ENCODE measurements around the gene TSPAN33.
"Not testable (repeated sequence)": the region's sequence is repeated elsewhere in the genome, so short reads cannot be mapped to it uniquely, and the experiment has no call there.

Gene TSPAN33

GRCh38 chr7:129144095-129144833 is at the start of gene TSPAN33:
TSPAN33 (plus strand) TSS chr7:129144707; CDS start chr7:129144981, 274 bp downstream.
- DNase-seq (ENCODE audit: low read depth in 2 of 2): peak; percentile 30 to 35

- DNase-seq (ENCODE audit: low read depth in 2 of 2): no peak
Measured at GRCh38 chr7:129095258-129095657, 49.2 kb upstream of the TSPAN33 start.

GRCh38 chr7:129098409-129099084 is 46.0 kb upstream of the TSPAN33 start:
- no peak for DNase-seq (ENCODE audit: low read depth in 2 of 2)

GRCh38 chr7:129100827-129101166 is 43.7 kb upstream of the TSPAN33 start:
- no peak for DNase-seq (ENCODE audit: low read depth in 2 of 2)

GRCh38 chr7:129101746-129102145 is 42.8 kb upstream of the TSPAN33 start:
- no peak for DNase-seq (ENCODE audit: low read depth in 2 of 2)

DNA sequence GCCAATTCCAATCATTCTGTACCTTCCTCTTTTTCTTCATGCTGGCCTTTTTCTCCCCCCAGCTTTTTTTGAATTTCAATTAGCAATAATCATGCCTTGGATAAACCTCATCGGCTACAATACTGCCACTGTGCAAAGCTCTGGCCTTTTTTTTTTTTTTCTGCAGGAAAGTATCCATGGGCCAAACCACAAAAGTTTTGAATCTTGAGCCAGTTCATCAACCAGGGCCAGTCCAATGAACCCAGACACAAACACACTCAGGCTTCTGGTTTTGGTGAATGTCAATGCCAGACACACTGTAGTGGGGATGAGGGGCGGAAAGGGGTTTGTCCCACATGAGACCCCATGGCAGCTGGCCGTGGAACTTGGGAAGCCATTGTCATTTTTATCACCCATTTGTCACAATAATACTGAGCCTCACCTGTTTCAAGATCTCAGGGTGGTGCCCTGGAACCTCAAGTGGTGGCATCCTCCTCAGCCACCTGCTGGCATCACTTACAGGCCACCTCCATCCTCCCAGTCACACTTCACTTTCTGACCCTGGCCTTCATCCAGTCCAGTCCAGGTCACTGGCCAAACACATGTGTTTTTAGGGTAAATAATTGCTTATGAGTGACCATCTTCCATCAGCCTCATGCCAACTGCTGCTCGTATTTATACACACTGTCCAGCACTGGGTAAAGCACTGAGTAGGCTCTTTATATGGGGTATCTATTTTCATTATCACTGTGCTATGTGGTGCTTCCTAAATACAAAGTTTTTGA is 40.8 kb upstream of the TSPAN33 start:
- DNase-seq (ENCODE audit: low read depth in 2 of 2): no peak

DNA sequence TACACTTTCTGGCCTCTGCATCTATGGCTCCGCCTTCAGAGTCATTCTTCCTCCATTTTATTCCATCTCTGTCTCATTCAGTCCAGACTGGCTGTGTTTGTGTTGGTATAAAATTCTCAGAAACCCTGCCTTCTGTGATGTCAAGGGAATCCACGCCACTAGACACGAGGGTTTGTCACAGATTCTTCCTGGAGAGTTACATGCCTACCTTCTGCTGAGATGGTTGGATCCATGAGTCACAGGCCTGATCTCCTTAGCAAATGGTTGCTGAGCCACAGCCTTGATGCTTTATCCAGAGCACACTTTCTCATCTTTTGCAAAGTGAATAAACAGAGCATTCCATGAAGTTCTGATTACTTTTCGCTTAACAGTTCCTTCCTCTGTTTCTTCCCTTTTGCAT is 35.9 kb upstream of the TSPAN33 start:
- no peak for DNase-seq (ENCODE audit: low read depth in 2 of 2)

DNA sequence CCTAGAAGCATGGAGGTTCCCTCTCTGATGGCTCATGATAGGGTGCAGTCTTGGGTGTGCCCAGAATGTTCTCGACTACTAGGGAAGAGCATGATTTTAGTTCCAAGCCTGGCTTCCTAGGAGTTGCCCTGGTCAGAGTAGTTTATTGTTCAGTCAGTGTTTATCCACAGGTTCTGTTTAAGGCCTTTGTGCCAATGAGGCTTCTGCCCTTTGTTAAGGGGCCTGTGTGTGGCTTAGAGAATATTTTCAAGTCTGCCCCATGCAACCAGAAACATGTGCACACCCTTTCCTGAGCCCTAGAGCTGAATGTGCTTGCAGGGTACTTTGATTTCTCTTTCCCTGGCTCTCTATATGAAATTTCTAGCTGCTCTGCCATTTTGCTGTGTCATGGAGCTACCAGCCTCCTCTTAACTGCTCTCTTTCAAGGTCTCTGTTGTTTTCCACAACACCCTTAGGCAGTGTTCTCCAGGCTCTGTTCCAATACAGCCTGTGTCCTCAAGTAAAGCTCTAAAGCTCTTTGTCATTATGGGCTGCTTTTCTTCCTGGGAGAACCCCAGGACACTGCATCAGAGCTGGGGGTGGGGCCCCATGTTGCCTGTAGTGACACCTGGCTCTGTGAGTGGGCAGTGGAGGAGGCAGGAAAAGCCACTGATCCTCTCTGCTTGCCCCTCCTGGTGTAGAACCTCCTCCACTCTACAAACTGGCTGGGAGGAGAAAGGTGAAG is 34.1 kb upstream of the TSPAN33 start:
- DNase-seq (ENCODE audit: low read depth in 2 of 2): no peak

GRCh38 chr7:129110982-129111376 is 33.5 kb upstream of the TSPAN33 start:
- DNase-seq (ENCODE audit: low read depth in 2 of 2): no peak

- DNase-seq (ENCODE audit: low read depth in 2 of 2): no peak
Measured at GRCh38 chr7:129115676-129116075, 28.8 kb upstream of the TSPAN33 start.

GRCh38 chr7:129118182-129118581 is 26.3 kb upstream of the TSPAN33 start:
- no peak for DNase-seq (ENCODE audit: low read depth in 2 of 2)

DNA sequence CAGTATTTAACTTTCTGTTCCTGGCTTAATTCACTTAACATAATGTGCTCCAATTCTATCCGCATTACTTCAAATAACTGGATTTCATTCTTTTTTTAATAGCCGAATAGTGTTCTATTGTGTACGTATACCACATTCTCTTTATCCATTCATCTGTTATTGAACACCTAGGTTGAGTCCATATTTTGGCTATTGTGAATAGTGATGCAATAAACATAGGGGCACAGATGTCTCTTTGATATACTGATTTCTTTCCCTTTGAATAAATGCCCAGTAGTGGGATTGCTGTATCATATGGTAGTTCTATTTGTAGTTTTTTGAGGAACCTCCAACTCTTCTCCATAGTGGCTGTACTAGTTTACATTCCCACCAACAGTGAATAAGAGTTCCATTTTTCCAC is 25.5 kb upstream of the TSPAN33 start:
- no peak for DNase-seq (ENCODE audit: low read depth in 2 of 2)

- not testable (repeated sequence) for DNase-seq (ENCODE audit: low read depth in 2 of 2)
Measured at GRCh38 chr7:129121501-129122077, 22.9 kb upstream of the TSPAN33 start.

GRCh38 chr7:129122078-129122750 is 22.3 kb upstream of the TSPAN33 start:
- no peak for DNase-seq (ENCODE audit: low read depth in 2 of 2)

- no peak for DNase-seq (ENCODE audit: low read depth in 2 of 2)
Measured at GRCh38 chr7:129122751-129123509, 21.6 kb upstream of the TSPAN33 start.

DNA sequence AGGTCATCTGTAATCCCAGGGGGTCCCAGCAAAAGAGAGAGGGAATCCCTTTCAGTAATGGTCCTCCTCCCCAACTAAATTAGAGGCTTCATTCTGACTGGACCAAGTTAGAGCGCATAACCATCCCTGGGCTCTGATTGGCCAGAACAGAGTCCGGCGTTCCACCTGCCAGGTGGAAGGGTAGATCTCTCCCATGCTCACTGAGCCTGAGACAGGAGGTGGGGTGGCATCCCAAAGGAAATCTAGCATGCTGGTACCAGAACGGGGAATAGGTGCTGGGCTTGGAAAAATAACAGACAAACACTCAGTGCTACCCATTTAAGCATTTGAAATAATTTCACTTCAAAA is 21.0 kb upstream of the TSPAN33 start:
- DNase-seq (ENCODE audit: low read depth in 2 of 2): no peak

DNA sequence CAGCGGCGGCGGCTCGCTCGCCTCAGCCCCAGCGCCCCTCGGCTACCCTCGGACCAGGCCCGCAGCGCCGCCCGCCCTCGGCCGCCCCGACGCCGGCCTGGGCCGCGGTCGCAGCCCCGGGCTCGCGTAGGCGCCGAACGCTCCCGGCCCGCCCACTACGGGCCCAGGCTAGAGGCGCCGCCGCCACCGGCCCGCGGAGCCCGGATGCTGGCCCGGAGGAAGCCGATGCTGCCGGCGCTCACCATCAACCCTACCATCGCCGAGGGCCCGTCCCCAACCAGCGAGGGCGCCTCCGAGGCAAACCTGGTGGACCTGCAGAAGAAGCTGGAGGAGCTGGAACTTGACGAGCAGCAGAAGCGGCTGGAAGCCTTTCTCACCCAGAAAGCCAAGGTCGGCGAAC is 18.2 kb upstream of the TSPAN33 start:
- DNase-seq (ENCODE audit: low read depth in 2 of 2): no peak

GRCh38 chr7:129127154-129127553 is 17.4 kb upstream of the TSPAN33 start:
- DNase-seq (ENCODE audit: low read depth in 2 of 2): no peak

GRCh38 chr7:129127601-129128000 is 16.9 kb upstream of the TSPAN33 start:
- no peak for DNase-seq (ENCODE audit: low read depth in 2 of 2)

GRCh38 chr7:129134356-129134987 is 10.0 kb upstream of the TSPAN33 start:
- no peak for DNase-seq (ENCODE audit: low read depth in 2 of 2)
